ENCODE data around the gene LRTM2.

Gene LRTM2

GRCh38 chr12:1862973-1863372 is 42.6 kb downstream of the LRTM2 start:
- TF ChIP-seq CTCF (conservative IDR thresholded peaks at IDR 0.05; ENCODE audit: low read length), result no peak
- H3K4me3 ChIP-seq (ENCODE audit: low read length), result no peak overlapping the region
- no peak for DNase-seq (ENCODE audit: low read depth)

GRCh38 chr12:1863823-1864222 is 43.5 kb downstream of the LRTM2 start:
- no peak for DNase-seq (ENCODE audit: low read depth)
- H3K4me3 ChIP-seq (ENCODE audit: low read length), result no peak overlapping the region
- TF ChIP-seq CTCF (conservative IDR thresholded peaks at IDR 0.05; ENCODE audit: low read length), result no peak

- H3K4me3 ChIP-seq (ENCODE audit: low read length), result no peak overlapping the region
- no peak for TF ChIP-seq CTCF (conservative IDR thresholded peaks at IDR 0.05; ENCODE audit: low read length)
- DNase-seq (ENCODE audit: low read depth), result no peak
Observed at GRCh38 chr12:1864456-1864855, 44.1 kb downstream of the LRTM2 start.

- TF ChIP-seq CTCF (conservative IDR thresholded peaks at IDR 0.05; ENCODE audit: low read length), result no peak
- no peak overlapping the region for H3K4me3 ChIP-seq (ENCODE audit: low read length)
- DNase-seq (ENCODE audit: low read depth), result no peak
Observed at GRCh38 chr12:1864867-1865266, 44.5 kb downstream of the LRTM2 start.

GRCh38 chr12:1865284-1865866 is 45.0 kb downstream of the LRTM2 start:
- no peak for TF ChIP-seq CTCF (conservative IDR thresholded peaks at IDR 0.05; ENCODE audit: low read length)

GRCh38 chr12:1869145-1869544 is 48.8 kb downstream of the LRTM2 start:
- DNase-seq (ENCODE audit: low read depth), result no peak
- TF ChIP-seq CTCF (conservative IDR thresholded peaks at IDR 0.05; ENCODE audit: low read length), result no peak
- no peak overlapping the region for H3K4me3 ChIP-seq (ENCODE audit: low read length)

More at GRCh38 chr12:1865284-1865866, 45.0 kb downstream of the LRTM2 start:
- no peak for DNase-seq (ENCODE audit: low read depth)
- no peak overlapping the region for H3K4me3 ChIP-seq (ENCODE audit: low read length)

GRCh38 chr12:1870086-1870485 is 49.7 kb downstream of the LRTM2 start:
- no peak overlapping the region for H3K4me3 ChIP-seq (ENCODE audit: low read length)
- no peak for TF ChIP-seq CTCF (conservative IDR thresholded peaks at IDR 0.05; ENCODE audit: low read length)
- DNase-seq (ENCODE audit: low read depth), result no peak

All from AG10803 (cell line).